K562 (cell line): ENCODE data around the gene NEU1. TPM values are rescaled to one million over a fixed set of nuclear protein-coding genes. Genes with fewer than 3 reads are reported as not detected.

Experiments used
- ASH1L ChIP-seq: fragments of 450-650 bp; IDR thresholded peaks from 2 replicates; pipeline ENCODE4 v1.6.1; 2018; ENCODE audit warnings: borderline replicate concordance, mild to moderate bottlenecking, low read depth; ENCODE audit not compliant: partially characterized antibody
- CHD1 ChIP-seq: fragments of 200-600 bp; sonication (generic); IDR thresholded peaks from one replicate; pipeline ENCODE4 v1.6.1; 2012; ENCODE audit warnings: mild to moderate bottlenecking, moderate library complexity, low read length, inconsistent platforms
- FOXA3 ChIP-seq, 2 experiments: fragments of 450-650 bp in 1 of 2; sonication (generic) in 1 of 2; formaldehyde crosslinking; IDR thresholded peaks in 1 of 2; conservative IDR thresholded peaks in 1 of 2; 2 replicates each; pipeline versions ENCODE4 v1.4.0 to v1.8.0; 2020 to 2022; ENCODE audit warnings: mild to moderate bottlenecking in 2 of 2, missing genetic modification reagents in 1 of 2
- FOXK1 ChIP-seq: sonication (generic); formaldehyde crosslinking; IDR thresholded peaks from 2 replicates; pipeline ENCODE4 v1.8.0; 2022; ENCODE audit warnings: missing genetic modification reagents, mild to moderate bottlenecking, borderline replicate concordance
- FUS ChIP-seq: fragments of 200-400 bp; formaldehyde crosslinking; optimal IDR thresholded peaks from 2 replicates; pipeline ENCODE3; 2017; ENCODE audit warnings: low read depth, low read length
- GTF2E2 ChIP-seq: fragments of 200-800 bp; sonication (Bioruptor generic); IDR thresholded peaks from 2 replicates; pipeline ENCODE4 v1.6.1; 2016; ENCODE audit warnings: missing genetic modification characterization, missing compliant biosample characterization
- GTF2F1 ChIP-seq: IDR thresholded peaks from 2 replicates; pipeline ENCODE4 v1.6.1; 2011; ENCODE audit warnings: low read depth, low read length, improper control_type of control experiment
- HCFC1 ChIP-seq: IDR thresholded peaks from 2 replicates; pipeline ENCODE4 v1.6.1; 2012; ENCODE audit warnings: low read depth, low read length, improper control_type of control experiment
- IRF2 ChIP-seq: sonication (generic); formaldehyde crosslinking; IDR thresholded peaks from 2 replicates; pipeline ENCODE4 v1.8.1; 2022; ENCODE audit warnings: mild to moderate bottlenecking, missing genetic modification reagents
- NFRKB ChIP-seq: fragments of 450-650 bp; IDR thresholded peaks from 2 replicates; pipeline ENCODE4 v1.6.1; 2016; ENCODE audit warnings: low read depth
- POLR2H ChIP-seq: IDR thresholded peaks from 2 replicates; pipeline ENCODE4 v1.6.1; 2016; ENCODE audit warnings: missing genetic modification characterization, low read depth, mild to moderate bottlenecking, control low read depth, missing compliant biosample characterization, moderate library complexity
- PRPF4 ChIP-seq: fragments of 200-400 bp; formaldehyde crosslinking; IDR thresholded peaks from one replicate; pipeline ENCODE4 v1.6.1; 2017; ENCODE audit warnings: low read length, low read depth, mild to moderate bottlenecking; ENCODE audit not compliant: insufficient read depth, poor library complexity, severe bottlenecking
- SMAD1 ChIP-seq: fragments of 150-350 bp; IDR thresholded peaks from 2 replicates; pipeline ENCODE4 v1.6.1; 2014; ENCODE audit warnings: low read length, low read depth; ENCODE audit not compliant: partially characterized antibody
- TAF15 ChIP-seq: fragments of 200-400 bp; formaldehyde crosslinking; IDR thresholded peaks from 2 replicates; pipeline ENCODE4 v1.6.1; 2017; ENCODE audit warnings: mild to moderate bottlenecking, low read depth, low read length, moderate library complexity
- TEAD1 ChIP-seq, 2 experiments: fragments of 450-650 bp in 1 of 2; sonication (generic) in 1 of 2; formaldehyde crosslinking; IDR thresholded peaks; 2 replicates each; pipeline versions ENCODE4 v1.4.0 to v1.8.0; 2020 to 2022; ENCODE audit warnings: mild to moderate bottlenecking in 2 of 2, missing genetic modification reagents in 1 of 2
- TRIM24 ChIP-seq, 2 experiments: fragments of 450-650 bp; IDR thresholded peaks; 2 replicates each; pipeline ENCODE4 v1.6.1; 2016
- ZNF12 ChIP-seq: sonication (generic); formaldehyde crosslinking; IDR thresholded peaks from 2 replicates; pipeline ENCODE4 v1.4.0; 2020; ENCODE audit warnings: mild to moderate bottlenecking, missing genetic modification reagents
- ZNF232 ChIP-seq: sonication (generic); formaldehyde crosslinking; IDR thresholded peaks from 2 replicates; pipeline ENCODE4 v1.8.0; 2022; ENCODE audit warnings: mild to moderate bottlenecking, missing genetic modification reagents
- ZNF318 ChIP-seq, 2 experiments: fragments of 450-650 bp; IDR thresholded peaks; 2 replicates each; pipeline ENCODE4 v1.6.1; 2016; ENCODE audit warnings: mild to moderate bottlenecking in 2 of 2, borderline replicate concordance in 1 of 2, low read depth in 1 of 2, moderate library complexity in 1 of 2
- ZNF436 ChIP-seq: fragments of 250-450, 450-650 bp; sonication (Bioruptor Pico); formaldehyde crosslinking; IDR thresholded peaks from 2 replicates; pipeline ENCODE4 v1.7.0; 2020; ENCODE audit warnings: mild to moderate bottlenecking
- ZNF57 ChIP-seq: fragments of 450-650 bp; formaldehyde crosslinking; IDR thresholded peaks from 2 replicates; pipeline ENCODE4 v1.4.0; 2020; ENCODE audit warnings: mild to moderate bottlenecking, moderate library complexity
- polyA plus RNA-seq, 8 experiments: library from polyadenylated mRNA; depleted of rRNA in 4 of 8; stranded (reverse) in 5 of 8; unstranded in 3 of 8; fragments of >200 nt; fragmentation: Nextera tagmentation in 2 of 8; fragmentation: Illumina TruSeq in 1 of 8; extraction: Ambion mirVana in 2 of 8; extraction: Trizol in 1 of 8; gene quantifications; 2 replicates each; pipeline versions ENCODE4 v1.2.1 to v1.2.3, GENCODE V29; 2011 to 2014; ENCODE audit warnings: inconsistent platforms in 1 of 8, missing spikeins in 1 of 8
- total RNA-seq, 7 experiments: library from RNA; depleted of rRNA in 6 of 7; stranded (reverse); fragments of >200 nt in 6 of 7; fragmentation: Illumina TruSeq in 2 of 7; extraction: Trizol in 2 of 7; gene quantifications; 2 replicates each; pipeline versions ENCODE4 v1.2.1 to v1.2.3, GENCODE V29; 2011 to 2021; ENCODE audit warnings: low replicate concordance in 1 of 7

The NEU1 gene
- total and polyA plus RNA-seq, 9 of the 15 experiments (the other 6 are each of a cell fraction or from before 2014, with no cell fraction given) = 14.8 to 67.8 (median 51.0) TPM

GRCh38 chr6:31837369-31838113 is 25.1 kb downstream of the NEU1 start (continued):
- TF ChIP-seq ZNF318 (IDR thresholded peaks at IDR 0.05; ENCODE audit: borderline replicate concordance in 1 of 2, low read depth in 1 of 2) (no peak), TEAD1 (CRISPR knock-in tag; IDR thresholded peaks at IDR 0.05) (peak in 1 of 2 experiments; percentile 50; a peak in 1 of 4 replicates), TAF15 (no peak), POLR2H (tag) (no peak), NFRKB (no peak), GTF2E2 (no peak), FOXK1 (CRISPR knock-in tag) (0 out of 2 replicates have a peak, but pooled peaks have one; percentile 87), SMAD1 (peak; percentile 49), FOXA3 (CRISPR knock-in tag; conservative IDR thresholded peaks at IDR 0.05 in 1 of 2, IDR thresholded peaks at IDR 0.05 in 1 of 2) (no peak), ASH1L (no peak), ZNF57 (CRISPR knock-in tag) (no peak), IRF2 (CRISPR knock-in tag) (no peak), FUS (no peak), ZNF232 (CRISPR knock-in tag) (no peak), PRPF4 (no peak), CHD1 (peak; percentile 67), ZNF12 (CRISPR knock-in tag) (no peak), HCFC1 (no peak), GTF2F1 (no peak), ZNF436 (no peak), TRIM24 (IDR thresholded peaks at IDR 0.05) (no peak)
